T-cell (primary cell): ENCODE results near the gene NWD2. TPM values are rescaled to one million over a fixed set of nuclear protein-coding genes. Genes with fewer than 3 reads are reported as not detected.

ENCODE experiments used
- ATAC-seq, 4 experiments: fragments of 200-7000 bp in 3 of 4; fragments of 150-1000 bp in 1 of 4; cut with Tn5 transposase; replicated peaks in 1 of 4; 1 replicate in 3 of 4; 2 replicates in 1 of 4; pipeline ENCODE4 v1.10.0; 2021; ENCODE audit warnings: moderate library complexity in 3 of 4, mild to moderate bottlenecking in 2 of 4, moderate number of reproducible peaks in 1 of 4
- CTCF ChIA-PET, 2 donors: fragments of 300-600 bp; sonication (Branson Sonifier 250); formaldehyde crosslinking; loops; one replicate each; lab custom pipeline; 2022; ENCODE audit warnings: antibody characterized with exemption in 2 of 2; lab: Charles Lee
- POLR2A ChIA-PET, 2 donors: fragments of 300-600 bp; sonication (Branson Sonifier 250); formaldehyde crosslinking; loops; one replicate each; lab custom pipeline; 2022; ENCODE audit warnings: antibody characterized with exemption in 2 of 2; lab: Charles Lee
- DNase-seq, 35 experiments: peaks; one replicate each; pipeline versions ENCODE4 v3.0.0 to v3.0.0-alpha.2; 2013 to 2023
- H3K27ac ChIP-seq: one replicate; pipeline ENCODE4 v1.5.1; 2013; ENCODE audit warnings: low read length
- H3K27me3 ChIP-seq, 2 experiments: replicated peaks in 1 of 2; 1 replicate in 1 of 2; 2 replicates in 1 of 2; pipeline versions ENCODE4 v1.6.1 to v1.7.0; 2013; ENCODE audit warnings: low read length in 1 of 2, mixed read lengths in 1 of 2; ENCODE audit not compliant: control insufficient read depth in 2 of 2, insufficient read depth in 2 of 2; ENCODE audit errors: extremely low read depth in 1 of 2
- H3K36me3 ChIP-seq, 2 donors: 1 replicate in 1 of 2; 2 replicates in 1 of 2; pipeline versions ENCODE4 v1.6.1 to v1.7.0; 2013; ENCODE audit warnings: low read length in 1 of 2; ENCODE audit not compliant: control insufficient read depth in 2 of 2, insufficient read depth in 1 of 2; ENCODE audit errors: extremely low read depth in 1 of 2
- H3K4me1 ChIP-seq, 2 experiments: 1 replicate in 1 of 2; 2 replicates in 1 of 2; pipeline versions ENCODE4 v1.6.1 to v1.7.0; 2013; ENCODE audit warnings: low read length in 2 of 2, mixed read lengths in 1 of 2; ENCODE audit not compliant: insufficient read depth in 2 of 2, control insufficient read depth in 1 of 2; ENCODE audit errors: extremely low read depth in 1 of 2
- H3K4me3 ChIP-seq, 2 donors: 1 replicate in 1 of 2; 2 replicates in 1 of 2; pipeline versions ENCODE4 v1.5.1 to v1.7.0; 2013; ENCODE audit warnings: mild to moderate bottlenecking in 2 of 2, low read length in 1 of 2, moderate library complexity in 1 of 2; ENCODE audit not compliant: control insufficient read depth in 1 of 2; ENCODE audit errors: extremely low read depth in 1 of 2
- H3K9me3 ChIP-seq: 2 replicates; pipeline ENCODE4 v1.7.0; 2013
- H3K27ac Mint-ChIP-seq, 2 donors: one replicate each; pipeline ENCODE4 v1.8.0; 2020 to 2021; ENCODE audit warnings: mild to moderate bottlenecking in 2 of 2, mixed read lengths in 2 of 2
- H3K27me3 Mint-ChIP-seq, 2 donors: one replicate each; pipeline ENCODE4 v1.8.0; 2021 to 2022; ENCODE audit warnings: mixed read lengths in 2 of 2
- H3K36me3 Mint-ChIP-seq: one replicate; pipeline ENCODE4 v1.8.0; 2021; ENCODE audit warnings: mixed read lengths
- H3K4me1 Mint-ChIP-seq, 3 donors: one replicate each; pipeline ENCODE4 v1.8.0; 2020 to 2022; ENCODE audit warnings: mixed read lengths in 3 of 3, mild to moderate bottlenecking in 1 of 3
- H3K4me3 Mint-ChIP-seq, 3 donors: one replicate each; pipeline ENCODE4 v1.8.0; 2020 to 2022; ENCODE audit warnings: mild to moderate bottlenecking in 3 of 3, mixed read lengths in 3 of 3, moderate library complexity in 3 of 3
- H3K9me3 Mint-ChIP-seq, 3 donors: one replicate each; pipeline ENCODE4 v1.8.0; 2020 to 2022; ENCODE audit warnings: mixed read lengths in 3 of 3
- WGBS: methylation state at CpG from one replicate; pipeline ENCODE4 v1.1.5; 2013; ENCODE audit warnings: missing lambda C conversion rate; ENCODE audit not compliant: insufficient coverage; 5-methylcytosine and 5-hydroxymethylcytosine counted together
- total RNA-seq, 35 experiments: library from RNA in 6 of 35; stranded (reverse) in 6 of 35; fragments of 120-200 nt in 1 of 35; gene quantifications; one replicate each; pipeline versions ENCODE4 v1.2.1 to v1.2.4 and lab custom pipeline; 2013 to 2026

NWD2 gene
- total RNA-seq, 5 donors from 2014 or later (not counting 1 experiment from before 2014, with no cell fraction given), result not detected

DNA sequence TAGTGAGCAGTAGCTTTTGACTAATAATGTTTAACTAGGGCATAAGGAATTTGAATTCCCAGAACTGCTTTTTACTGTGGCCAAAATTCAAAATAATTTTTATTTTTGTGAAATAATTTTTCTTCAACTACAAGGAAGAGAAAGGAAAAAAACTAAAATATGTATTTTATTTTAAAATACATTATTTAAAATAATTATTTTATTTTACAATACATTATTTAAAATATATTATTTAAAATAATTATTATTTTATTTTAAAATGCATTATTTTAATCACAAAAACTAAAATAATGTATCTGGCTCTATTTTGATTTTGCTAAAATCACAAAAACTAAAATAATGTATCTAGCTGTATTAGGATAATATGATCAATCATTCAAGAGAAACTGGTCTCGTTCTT is 231.2 kb downstream of the NWD2 start:
- CTCF ChIA-PET, result no interaction called here

GRCh38 chr4:37476256-37476655 is 231.7 kb downstream of the NWD2 start:
- H3K27ac ChIP-seq, result no peak overlapping the region
- Mint-ChIP-seq H3K27ac (no peak overlapping the region), H3K36me3 (no peaks in the 10 kb centered on the region), H3K4me3 (no peak overlapping the region), H3K4me1 (peaks cover 0 to 7% (median 2%) of the 10 kb centered on the region in 3 donors), H3K9me3 (no peaks in the 10 kb centered on the region), H3K27me3 (peaks cover 51 to 53% of the 10 kb centered on the region in 2 donors)
- DNase-seq (no peak), ATAC-seq (no peak)
- no peaks in the 10 kb centered on the region for H3K36me3 ChIP-seq
- H3K9me3 ChIP-seq, result no peaks in the 10 kb centered on the region
- CTCF ChIA-PET, result no interaction called here
- no peaks in the 10 kb centered on the region for H3K4me1 ChIP-seq
- H3K27me3 ChIP-seq, result peaks cover 0 to 9% of the 10 kb centered on the region in 2 experiments
- POLR2A ChIA-PET, result no interaction called here
- no peak overlapping the region for H3K4me3 ChIP-seq

More for the DNA sequence above, 231.2 kb downstream of the NWD2 start:
- H3K4me1 Mint-ChIP-seq, result peaks cover 0 to 7% (median 2%) of the 10 kb centered on the region in 3 donors
- Histone ChIP-seq H3K27ac (no peak overlapping the region), H3K9me3 (no peaks in the 10 kb centered on the region), H3K36me3 (no peaks in the 10 kb centered on the region), H3K4me3 (no peak overlapping the region), H3K4me1 (no peaks in the 10 kb centered on the region), H3K27me3 (peaks cover 0 to 9% of the 10 kb centered on the region in 2 experiments)
- no peaks in the 10 kb centered on the region for H3K9me3 Mint-ChIP-seq
- no peak for ATAC-seq
- no peak overlapping the region for H3K4me3 Mint-ChIP-seq
- POLR2A ChIA-PET, result no interaction called here
- DNase-seq, result no peak
- no CpG with 5 or more reads among the region's 1 CpG for WGBS
- H3K27ac Mint-ChIP-seq, result no peak overlapping the region
- no peaks in the 10 kb centered on the region for H3K36me3 Mint-ChIP-seq
- H3K27me3 Mint-ChIP-seq, result peaks cover 50 to 51% of the 10 kb centered on the region in 2 donors

GRCh38 chr4:37476691-37477090 is 232.1 kb downstream of the NWD2 start:
- H3K27me3 ChIP-seq, result peaks cover 0 to 9% of the 10 kb centered on the region in 2 experiments
- H3K4me1 Mint-ChIP-seq, result peaks cover 2 to 10% (median 2%) of the 10 kb centered on the region in 3 donors
- no peaks in the 10 kb centered on the region for H3K9me3 Mint-ChIP-seq
- H3K4me1 ChIP-seq, result no peaks in the 10 kb centered on the region
- H3K36me3 Mint-ChIP-seq, result no peaks in the 10 kb centered on the region
- DNase-seq (no peak), ATAC-seq (no peak)
- peaks cover 53 to 57% of the 10 kb centered on the region in 2 donors for H3K27me3 Mint-ChIP-seq
- CTCF ChIA-PET, result no interaction called here
- no peak overlapping the region for H3K4me3 ChIP-seq
- POLR2A ChIA-PET, result no interaction called here
- H3K27ac ChIP-seq, result no peak overlapping the region
- H3K4me3 Mint-ChIP-seq, result no peak overlapping the region
- H3K9me3 ChIP-seq, result no peaks in the 10 kb centered on the region
- no peaks in the 10 kb centered on the region for H3K36me3 ChIP-seq
- no CpG with 5 or more reads among the region's 2 CpGs for WGBS
- H3K27ac Mint-ChIP-seq, result no peak overlapping the region

GRCh38 chr4:37477126-37477525 is 232.6 kb downstream of the NWD2 start:
- peaks cover 0 to 6% of the 10 kb centered on the region in 2 experiments for H3K27me3 ChIP-seq

GRCh38 chr4:37478151-37478550 is 233.6 kb downstream of the NWD2 start:
- Histone ChIP-seq H3K27ac (no peak overlapping the region), H3K4me1 (no peaks in the 10 kb centered on the region), H3K27me3 (peaks cover 0 to 6% of the 10 kb centered on the region in 2 experiments), H3K36me3 (no peaks in the 10 kb centered on the region), H3K4me3 (no peak overlapping the region), H3K9me3 (no peaks in the 10 kb centered on the region)
- DNase-seq (no peak), ATAC-seq (no peak)
- ChIA-PET CTCF (interaction anchor here in 1 of 2 donors (0.6 kb wide), 1 partner anchor 34 kb away, joined by 6 read pairs; no protein-coding TSS in a partner anchor), POLR2A (no interaction called here)
- no peak overlapping the region for H3K27ac Mint-ChIP-seq
- H3K36me3 Mint-ChIP-seq, result no peaks in the 10 kb centered on the region
- no peak overlapping the region for H3K4me3 Mint-ChIP-seq
- H3K27me3 Mint-ChIP-seq, result peaks cover 49 to 52% of the 10 kb centered on the region in 2 donors
- H3K4me1 Mint-ChIP-seq, result peaks cover 2 to 12% (median 2%) of the 10 kb centered on the region in 3 donors
- H3K9me3 Mint-ChIP-seq, result peaks cover 0 to 4% (median 0%) of the 10 kb centered on the region in 3 donors
- no CpG with 5 or more reads among the region's 6 CpGs for WGBS

More at GRCh38 chr4:37477126-37477525, 232.6 kb downstream of the NWD2 start:
- no peak for ATAC-seq
- DNase-seq, result no peak
- H3K27me3 Mint-ChIP-seq, result peaks cover 49 to 57% of the 10 kb centered on the region in 2 donors
- no peak overlapping the region for H3K4me3 Mint-ChIP-seq
- H3K4me1 Mint-ChIP-seq, result peaks cover 2 to 12% (median 2%) of the 10 kb centered on the region in 3 donors
- H3K9me3 ChIP-seq, result no peaks in the 10 kb centered on the region
- H3K27ac ChIP-seq, result no peak overlapping the region
- no peaks in the 10 kb centered on the region for H3K36me3 ChIP-seq
- H3K4me3 ChIP-seq, result no peak overlapping the region
- ChIA-PET CTCF (no interaction called here), POLR2A (no interaction called here)
- H3K4me1 ChIP-seq, result no peaks in the 10 kb centered on the region
- WGBS, result no CpG with 5 or more reads among the region's 3 CpGs
- peaks cover 0 to 4% (median 0%) of the 10 kb centered on the region in 3 donors for H3K9me3 Mint-ChIP-seq
- no peaks in the 10 kb centered on the region for H3K36me3 Mint-ChIP-seq
- no peak overlapping the region for H3K27ac Mint-ChIP-seq

GRCh38 chr4:37480509-37480908 is 236.0 kb downstream of the NWD2 start:
- WGBS, result 82% methylated on average over 3 of the region's 4 CpGs
- ATAC-seq (no peak), DNase-seq (no peak)
- no peak overlapping the region for H3K4me3 ChIP-seq
- Mint-ChIP-seq H3K27ac (no peak overlapping the region), H3K4me1 (peaks cover 2 to 12% (median 2%) of the 10 kb centered on the region in 3 donors), H3K27me3 (peaks cover 34 to 47% of the 10 kb centered on the region in 2 donors), H3K4me3 (no peak overlapping the region), H3K9me3 (peaks cover 0 to 4% (median 0%) of the 10 kb centered on the region in 3 donors), H3K36me3 (no peaks in the 10 kb centered on the region)
- H3K27ac ChIP-seq, result no peak overlapping the region
- peaks cover 0 to 6% of the 10 kb centered on the region in 2 experiments for H3K27me3 ChIP-seq
- ChIA-PET POLR2A (interaction anchor here in 1 of 2 donors (0.6 kb wide), 1 partner anchor 90 kb away, joined by 7 read pairs; no protein-coding TSS in a partner anchor), CTCF (no interaction called here)
- no peaks in the 10 kb centered on the region for H3K9me3 ChIP-seq
- H3K36me3 ChIP-seq, result no peaks in the 10 kb centered on the region
- H3K4me1 ChIP-seq, result no peaks in the 10 kb centered on the region
